GM10847 (cell line): ENCODE measurements around the gene LRCOL1.

Experiments
- POLR2A ChIP-seq: IDR thresholded peaks from 2 replicates; pipeline ENCODE4 v1.6.1; 2011; ENCODE audit not compliant: insufficient read length; ENCODE audit errors: extremely low read depth

The LRCOL1 gene

GRCh38 chr12:132640936-132641335 lies 30.6 kb upstream of the LRCOL1 start:
- TF ChIP-seq POLR2A = no peak

DNA sequence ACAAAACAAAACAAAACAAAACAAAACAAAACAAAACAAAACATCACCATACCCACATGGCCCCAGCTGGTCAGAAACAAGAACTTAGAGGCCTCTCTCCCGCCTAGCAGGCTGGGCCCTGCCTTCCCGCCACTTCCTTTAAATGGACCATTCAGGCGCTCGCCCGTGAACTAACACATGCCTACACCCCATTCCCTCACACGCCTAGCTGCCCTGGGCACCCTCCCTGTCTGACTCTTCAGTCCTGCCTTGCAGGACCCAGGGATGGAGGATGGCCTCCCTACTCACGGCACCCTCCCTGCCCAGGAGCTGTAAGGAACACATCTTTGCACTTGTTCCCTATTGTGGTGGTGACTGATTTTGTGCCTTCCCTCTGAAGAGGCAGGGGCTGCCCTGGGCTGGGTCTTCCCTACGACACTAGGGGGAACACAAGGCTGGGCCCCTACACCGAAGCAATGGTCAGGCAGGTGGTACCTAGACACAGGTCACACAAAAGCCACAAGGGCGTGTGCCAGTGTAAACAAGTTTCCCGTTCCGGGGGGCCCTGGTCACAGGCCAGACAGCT lies 29.7 kb upstream of the LRCOL1 start:
- TF ChIP-seq POLR2A = no peak

- no peak for TF ChIP-seq POLR2A
Measured at GRCh38 chr12:132638541-132639408, 28.4 kb upstream of the LRCOL1 start.

- TF ChIP-seq POLR2A = no peak
Measured at GRCh38 chr12:132637811-132638210, 27.4 kb upstream of the LRCOL1 start.

GRCh38 chr12:132635076-132635955 lies 24.9 kb upstream of the LRCOL1 start:
- TF ChIP-seq POLR2A = no peak

- no peak for TF ChIP-seq POLR2A
Measured at GRCh38 chr12:132634411-132634990, 24.1 kb upstream of the LRCOL1 start.

- no peak for TF ChIP-seq POLR2A
Measured at GRCh38 chr12:132633901-132634300, 23.5 kb upstream of the LRCOL1 start.

DNA sequence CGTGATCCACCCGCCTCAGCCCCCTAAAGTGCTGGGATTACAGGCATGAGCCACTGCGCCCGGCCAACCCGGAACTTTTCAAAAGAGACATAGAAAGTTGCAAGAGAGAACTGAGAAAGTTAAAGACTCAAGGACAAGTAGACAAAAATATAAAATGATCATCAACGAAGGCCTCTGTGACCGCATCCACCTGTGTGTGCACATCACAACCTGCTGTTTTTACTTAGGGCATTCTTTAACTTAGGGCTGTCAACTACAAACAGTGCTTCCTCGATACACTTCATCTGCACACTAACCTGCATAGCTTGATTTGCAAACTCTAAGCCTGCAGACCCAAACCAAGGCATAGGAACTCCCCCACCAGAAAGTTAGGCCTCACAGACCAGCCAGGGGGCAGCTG lies 23.0 kb upstream of the LRCOL1 start:
- no peak for TF ChIP-seq POLR2A

- no peak for TF ChIP-seq POLR2A
Measured at GRCh38 chr12:132632521-132633228, 22.3 kb upstream of the LRCOL1 start.

GRCh38 chr12:132631666-132632065 lies 21.3 kb upstream of the LRCOL1 start:
- TF ChIP-seq POLR2A = no peak

GRCh38 chr12:132630672-132631071 lies 20.3 kb upstream of the LRCOL1 start:
- TF ChIP-seq POLR2A = no peak

GRCh38 chr12:132629330-132629729 lies 18.9 kb upstream of the LRCOL1 start:
- no peak for TF ChIP-seq POLR2A

GRCh38 chr12:132625731-132626430 lies 15.5 kb upstream of the LRCOL1 start:
- TF ChIP-seq POLR2A = no peak

DNA sequence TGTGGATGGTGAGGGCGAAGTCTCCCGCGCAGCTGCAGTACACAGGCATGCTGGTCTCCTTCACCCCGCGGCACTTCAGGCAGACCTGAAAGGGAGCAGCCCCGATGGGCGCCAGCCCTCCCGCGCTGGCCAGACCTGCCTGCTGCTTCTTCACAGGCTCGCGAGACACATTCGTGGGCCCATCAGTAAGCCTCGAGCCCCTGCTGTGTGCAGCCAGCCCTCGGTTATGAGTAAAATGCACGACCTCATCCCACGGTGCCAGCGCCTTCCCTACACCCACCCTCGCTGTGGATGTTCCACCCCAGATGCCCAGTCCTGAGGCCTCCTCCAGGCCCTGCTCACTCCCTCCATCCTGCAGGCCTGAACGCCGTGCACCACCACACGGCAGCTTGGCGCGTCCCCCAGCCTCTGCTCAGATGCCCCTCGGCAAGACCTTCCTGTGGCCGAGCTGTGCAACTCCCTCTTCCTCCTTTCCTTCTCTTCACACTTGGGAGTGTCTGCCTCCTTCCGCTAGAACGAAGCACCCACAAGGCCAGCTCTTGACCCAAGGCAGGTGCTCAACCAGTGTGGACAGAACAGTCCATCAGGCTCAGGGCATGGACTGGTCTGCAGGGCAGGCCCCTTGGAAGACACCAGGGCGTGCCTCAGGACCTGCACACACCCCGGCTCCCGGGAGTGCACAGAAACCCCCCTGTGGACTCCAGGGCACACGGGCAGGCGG lies 14.7 kb upstream of the LRCOL1 start:
- TF ChIP-seq POLR2A = no peak
